Measurements from ENCODE around the gene CPNE1.

CPNE1 gene

GRCh38 chr20:35587436-35587835 is 77.3 kb downstream of the CPNE1 start:
- H3K4me3 Mint-ChIP-seq = no peak overlapping the region
- H3K4me1 Mint-ChIP-seq = no peaks in the 10 kb centered on the region
- H3K27me3 Mint-ChIP-seq (ENCODE audit: low read depth) = peaks cover 4% of the 10 kb centered on the region
- TF ChIP-seq CTCF (IDR thresholded peaks at IDR 0.05; ENCODE audit: unreplicated experiment in 3 of 3) = no peak
- H3K27ac Mint-ChIP-seq = no peak overlapping the region
- H3K9me3 Mint-ChIP-seq = no peaks in the 10 kb centered on the region
- H3K36me3 Mint-ChIP-seq (ENCODE audit: low read depth) = no peaks in the 10 kb centered on the region

GRCh38 chr20:35586751-35587425 is 77.8 kb downstream of the CPNE1 start:
- no peak overlapping the region for H3K4me3 Mint-ChIP-seq
- H3K4me1 Mint-ChIP-seq = no peaks in the 10 kb centered on the region
- H3K27me3 Mint-ChIP-seq (ENCODE audit: low read depth) = peaks cover 3% of the 10 kb centered on the region
- no peaks in the 10 kb centered on the region for H3K9me3 Mint-ChIP-seq
- H3K36me3 Mint-ChIP-seq (ENCODE audit: low read depth) = no peaks in the 10 kb centered on the region
- H3K27ac Mint-ChIP-seq = no peak overlapping the region
- no peak for TF ChIP-seq CTCF (IDR thresholded peaks at IDR 0.05; ENCODE audit: unreplicated experiment in 3 of 3)

DNA sequence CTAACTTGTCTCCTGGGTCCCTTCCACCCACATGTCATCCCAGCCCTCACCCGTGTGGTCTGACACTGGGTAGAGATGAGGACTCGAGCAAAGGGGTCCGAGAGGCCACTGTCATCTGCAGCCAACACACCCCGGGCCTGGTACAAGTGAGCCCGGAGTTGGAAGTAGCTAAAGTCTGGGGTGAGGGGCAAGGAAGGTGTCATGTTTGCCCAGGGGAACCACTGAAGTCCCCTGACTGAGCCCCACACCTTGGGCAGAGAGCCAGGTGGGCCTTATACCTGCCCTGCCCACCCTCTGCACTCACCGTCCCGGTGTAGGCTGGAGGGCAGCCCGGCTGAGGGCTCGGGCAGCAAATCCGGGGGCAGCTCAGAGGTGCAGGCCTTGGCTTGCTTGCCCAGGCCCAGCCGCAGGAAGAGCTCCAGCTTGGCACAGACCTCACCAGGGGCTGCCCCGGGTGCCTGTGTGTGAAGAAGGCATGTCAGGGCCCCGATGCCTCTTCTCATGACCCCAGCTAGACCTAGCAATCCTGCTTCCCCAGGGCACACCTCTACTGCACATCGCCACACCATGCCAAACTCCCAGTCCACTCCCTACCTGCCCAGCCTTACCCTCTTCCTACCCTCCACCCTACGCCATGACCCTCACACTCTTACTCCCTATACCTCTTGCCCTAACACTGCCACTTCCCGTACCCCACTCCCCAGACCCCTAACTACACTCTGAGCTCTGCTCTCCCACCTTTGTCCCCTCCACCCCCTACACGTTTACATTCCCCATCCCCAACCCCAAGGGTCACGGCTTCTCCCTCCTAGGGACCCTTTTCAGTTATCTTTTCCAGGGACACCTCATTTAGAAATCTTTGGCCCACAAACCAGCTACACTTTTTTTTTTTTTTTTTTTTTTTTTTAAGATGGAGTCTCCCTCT is 80.8 kb downstream of the CPNE1 start:
- H3K27ac Mint-ChIP-seq = no peak overlapping the region
- no peaks in the 10 kb centered on the region for H3K36me3 Mint-ChIP-seq (ENCODE audit: low read depth)
- H3K27me3 Mint-ChIP-seq (ENCODE audit: low read depth) = no peaks in the 10 kb centered on the region
- no peaks in the 10 kb centered on the region for H3K4me1 Mint-ChIP-seq
- H3K9me3 Mint-ChIP-seq = no peaks in the 10 kb centered on the region
- H3K4me3 Mint-ChIP-seq = no peak overlapping the region
- TF ChIP-seq CTCF (IDR thresholded peaks at IDR 0.05; ENCODE audit: unreplicated experiment in 3 of 3) = no peak

DNA sequence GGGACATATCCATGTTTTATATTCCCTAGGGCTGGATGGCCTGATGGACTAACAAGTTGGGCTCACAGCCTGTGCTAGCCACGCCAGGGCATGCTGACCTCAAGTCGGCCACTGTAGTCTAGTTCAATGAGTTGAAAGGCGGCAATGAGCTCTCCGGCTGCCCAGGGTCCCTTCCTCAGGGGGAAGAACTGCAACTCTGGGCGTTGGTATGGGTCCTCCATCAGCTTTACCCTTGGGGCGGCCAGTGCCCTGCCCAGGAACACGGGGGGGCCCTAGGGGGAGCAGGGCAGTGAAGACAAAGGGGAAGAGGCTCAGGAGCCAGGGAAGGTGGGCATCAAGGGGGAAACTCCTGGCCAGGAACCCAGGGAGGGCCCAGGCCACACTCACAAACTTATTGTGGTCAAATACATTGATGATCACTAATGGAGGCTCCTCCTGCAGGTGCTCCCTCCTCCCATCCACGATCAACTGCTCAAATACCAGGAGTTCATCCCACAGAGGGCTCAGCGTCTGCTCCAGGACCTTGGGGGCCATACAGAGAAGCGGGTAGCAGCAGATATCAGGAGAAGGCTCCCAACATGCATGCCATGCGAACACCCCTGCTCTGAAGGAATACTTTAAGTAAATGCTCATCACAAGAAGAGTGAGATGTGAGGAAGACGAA is 81.8 kb downstream of the CPNE1 start:
- TF ChIP-seq CTCF (IDR thresholded peaks at IDR 0.05; ENCODE audit: unreplicated experiment in 3 of 3) = no peak
- Mint-ChIP-seq H3K36me3 (ENCODE audit: low read depth) (no peaks in the 10 kb centered on the region), H3K4me3 (no peak overlapping the region), H3K9me3 (no peaks in the 10 kb centered on the region), H3K27ac (no peak overlapping the region), H3K27me3 (ENCODE audit: low read depth) (no peaks in the 10 kb centered on the region), H3K4me1 (no peaks in the 10 kb centered on the region)

DNA sequence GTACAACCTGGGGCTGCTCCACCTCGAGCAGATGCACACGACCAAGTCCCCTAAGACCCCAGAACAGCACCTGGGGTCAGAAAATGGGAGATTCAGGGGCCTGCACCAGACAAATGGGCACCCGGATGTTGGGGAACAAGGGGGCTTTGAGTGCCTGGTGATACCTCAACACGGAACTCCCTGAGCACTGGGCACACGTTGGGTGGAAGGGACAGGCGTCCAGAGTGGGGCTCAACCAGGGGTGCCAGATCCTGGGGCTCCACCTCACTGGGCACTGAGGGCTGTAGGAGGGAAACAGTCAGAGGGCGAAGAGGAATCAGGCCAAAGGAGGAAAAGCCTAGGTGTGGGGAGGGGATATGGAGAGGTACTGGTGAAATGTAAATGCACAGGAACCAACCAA is 82.6 kb downstream of the CPNE1 start:
- H3K9me3 Mint-ChIP-seq = no peaks in the 10 kb centered on the region
- TF ChIP-seq CTCF (IDR thresholded peaks at IDR 0.05; ENCODE audit: unreplicated experiment in 3 of 3) = no peak
- no peaks in the 10 kb centered on the region for H3K36me3 Mint-ChIP-seq (ENCODE audit: low read depth)
- H3K4me3 Mint-ChIP-seq = no peak overlapping the region
- H3K27ac Mint-ChIP-seq = no peak overlapping the region
- H3K4me1 Mint-ChIP-seq = no peaks in the 10 kb centered on the region
- H3K27me3 Mint-ChIP-seq (ENCODE audit: low read depth) = no peaks in the 10 kb centered on the region
